ENCODE measurements around the gene CHST15.
A peak's percentile ranks its signal among the peaks of the same experiment; 100 is the strongest.
"Not testable (repeated sequence)": the region's sequence is repeated elsewhere in the genome, so short reads cannot be mapped to it uniquely, and the experiment has no call there.

The CHST15 gene

DNA sequence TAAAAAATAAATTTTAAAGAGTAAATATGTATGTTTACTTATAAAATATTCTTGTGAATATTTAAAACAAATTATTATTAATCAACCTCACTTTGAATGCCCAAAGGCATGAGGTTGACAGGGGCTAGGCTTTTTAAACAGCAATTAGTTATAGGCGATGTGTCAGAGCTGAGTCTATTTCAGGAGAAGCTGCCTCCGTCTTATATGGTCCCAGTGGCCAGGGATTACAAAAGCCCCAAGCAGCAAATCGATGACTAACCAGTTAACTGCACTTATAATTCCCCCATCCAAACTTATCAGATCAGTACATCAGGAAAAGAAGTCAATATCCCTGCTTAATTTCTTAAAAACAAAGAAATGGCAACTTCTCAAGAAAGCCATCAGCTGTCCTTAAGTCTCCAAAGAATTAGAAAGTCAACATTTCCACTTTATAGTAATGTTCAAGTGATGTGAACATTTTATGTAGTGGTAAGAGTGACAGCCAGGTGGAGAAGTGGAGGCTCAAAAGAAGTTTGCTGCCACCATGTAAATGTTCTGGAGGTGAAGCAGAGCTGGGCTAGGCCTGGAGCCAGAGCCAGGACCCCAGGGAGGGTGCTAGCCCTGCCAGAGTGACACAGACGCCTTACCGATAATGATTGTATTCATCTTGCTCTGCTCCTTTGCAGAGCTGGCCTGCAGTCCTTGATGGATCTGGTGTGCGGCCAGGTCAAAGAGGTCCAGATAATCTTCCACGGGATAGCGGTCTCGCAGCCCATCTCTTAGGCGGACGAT, 51.5 kb downstream of the CHST15 start:
- Mint-ChIP-seq H3K9me3 (peaks cover 0 to 23% of the 10 kb centered on the region in 2 donors), H3K4me1 (peaks cover 18% of the 10 kb centered on the region)
- no peak for DNase-seq

DNA sequence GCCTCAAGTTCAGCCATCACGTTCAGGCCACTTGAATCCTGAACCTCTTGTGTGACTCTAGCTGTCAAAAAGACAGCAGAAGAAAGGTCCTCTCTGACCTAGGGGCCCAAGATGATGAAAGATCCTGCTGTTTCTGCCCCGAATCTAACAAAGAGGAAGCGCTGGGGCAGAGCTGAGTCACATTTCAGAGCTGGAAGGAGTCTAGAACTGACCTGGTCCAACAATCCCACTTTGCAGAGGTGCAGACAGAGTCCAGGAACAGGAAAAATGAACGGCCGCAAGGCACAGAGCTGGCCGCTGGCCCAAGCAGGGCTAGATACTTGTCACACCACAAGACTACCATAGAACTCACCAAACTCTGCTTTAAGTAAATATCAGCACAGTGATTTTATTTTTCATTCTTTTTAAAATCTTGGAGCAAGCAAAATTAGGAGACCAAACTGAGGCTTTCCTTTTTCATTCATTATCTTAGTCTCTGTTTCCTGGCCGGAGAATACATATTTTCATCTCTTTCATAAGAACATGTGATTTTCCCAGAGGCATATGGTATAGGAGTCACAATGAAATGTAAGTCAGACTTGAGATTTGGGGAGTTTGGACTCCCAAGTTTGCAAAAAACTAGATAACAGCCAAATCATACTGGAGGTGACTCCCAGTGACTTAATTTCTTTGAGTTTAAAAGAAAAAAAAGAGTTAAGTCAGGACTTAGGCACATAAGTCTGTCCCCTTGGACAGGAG, 52.8 kb downstream of the CHST15 start:
- H3K4me1 Mint-ChIP-seq: peaks cover 26% of the 10 kb centered on the region
- ATAC-seq: no peak
- H3K27me3 Mint-ChIP-seq: peaks cover 30% of the 10 kb centered on the region
- peaks cover 0 to 13% of the 10 kb centered on the region in 2 donors for H3K9me3 Mint-ChIP-seq
- no peak overlapping the region for H3K27ac Mint-ChIP-seq
- no peak for DNase-seq
- H3K4me3 Mint-ChIP-seq: no peak overlapping the region

More for the DNA sequence above, 51.5 kb downstream of the CHST15 start:
- H3K4me3 Mint-ChIP-seq: no peak overlapping the region
- ATAC-seq: no peak
- H3K27ac Mint-ChIP-seq: no peak overlapping the region
- H3K27me3 Mint-ChIP-seq: peaks cover 19% of the 10 kb centered on the region

- Mint-ChIP-seq H3K4me3 (no peak overlapping the region), H3K9me3 (peaks cover 0 to 2% of the 10 kb centered on the region in 2 donors), H3K27ac (no peak overlapping the region), H3K27me3 (peaks cover 34% of the 10 kb centered on the region), H3K4me1 (peaks cover 32% of the 10 kb centered on the region)
- DNase-seq: no peak
- ATAC-seq: no peak
Measured at GRCh38 chr10:124039483-124040013, 53.9 kb downstream of the CHST15 start.

DNA sequence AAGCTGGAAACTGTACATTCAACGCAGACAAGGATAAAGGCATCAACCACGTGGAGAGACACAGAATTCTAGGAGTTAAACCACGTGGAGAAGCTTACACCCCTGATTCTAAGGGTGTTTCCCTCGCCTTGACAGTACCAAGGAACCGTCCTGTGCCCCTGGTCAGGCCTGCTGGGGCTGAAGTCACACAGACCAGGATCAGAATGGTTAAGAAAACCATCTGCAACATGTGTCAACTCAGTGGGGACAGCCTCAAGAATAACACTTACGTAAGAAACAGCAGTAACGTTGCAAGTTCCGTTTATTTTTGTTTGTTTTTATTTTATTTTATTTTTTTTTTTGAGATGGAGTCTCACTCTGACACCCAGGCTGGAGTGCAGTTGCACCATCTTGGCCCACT, 55.6 kb downstream of the CHST15 start:
- Mint-ChIP-seq H3K27me3 (peaks cover 24% of the 10 kb centered on the region), H3K9me3 (no peaks in the 10 kb centered on the region), H3K4me1 (peaks cover 23% of the 10 kb centered on the region), H3K4me3 (no peak overlapping the region), H3K27ac (no peak overlapping the region)
- ATAC-seq (no peak), DNase-seq (no peak)

- H3K27ac Mint-ChIP-seq: no peak overlapping the region
- H3K4me1 Mint-ChIP-seq: peaks cover 18% of the 10 kb centered on the region
- DNase-seq (no peak), ATAC-seq (no peak)
- no peak overlapping the region for H3K4me3 Mint-ChIP-seq
- peaks cover 19% of the 10 kb centered on the region for H3K27me3 Mint-ChIP-seq
- H3K9me3 Mint-ChIP-seq: no peaks in the 10 kb centered on the region
Measured at GRCh38 chr10:124037286-124037685, 56.1 kb downstream of the CHST15 start.

DNA sequence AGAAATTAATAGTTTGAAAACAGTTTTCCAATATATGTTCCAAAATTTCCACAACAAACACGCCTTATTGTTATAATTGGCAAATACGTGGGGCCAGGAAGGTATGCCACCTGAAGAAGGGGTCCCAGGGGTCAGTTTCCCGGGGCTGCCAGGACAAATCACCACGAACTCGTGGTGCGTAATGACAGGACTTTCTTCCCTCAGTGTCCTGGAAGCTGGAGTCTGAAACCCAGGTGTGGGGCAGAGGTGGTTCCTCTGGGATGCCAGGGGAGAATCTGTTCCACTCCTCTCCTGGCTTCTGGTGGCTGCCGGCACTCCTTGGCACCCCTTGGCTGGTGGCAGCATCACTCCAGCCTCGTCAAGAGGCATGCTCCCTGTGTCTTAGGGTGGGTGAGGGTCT, 56.7 kb downstream of the CHST15 start:
- H3K9me3 Mint-ChIP-seq: no peaks in the 10 kb centered on the region
- peaks cover 15% of the 10 kb centered on the region for H3K27me3 Mint-ChIP-seq
- DNase-seq: no peak
- H3K4me1 Mint-ChIP-seq: peaks cover 15% of the 10 kb centered on the region
- no peak for ATAC-seq
- no peak overlapping the region for H3K4me3 Mint-ChIP-seq
- H3K27ac Mint-ChIP-seq: no peak overlapping the region

DNA sequence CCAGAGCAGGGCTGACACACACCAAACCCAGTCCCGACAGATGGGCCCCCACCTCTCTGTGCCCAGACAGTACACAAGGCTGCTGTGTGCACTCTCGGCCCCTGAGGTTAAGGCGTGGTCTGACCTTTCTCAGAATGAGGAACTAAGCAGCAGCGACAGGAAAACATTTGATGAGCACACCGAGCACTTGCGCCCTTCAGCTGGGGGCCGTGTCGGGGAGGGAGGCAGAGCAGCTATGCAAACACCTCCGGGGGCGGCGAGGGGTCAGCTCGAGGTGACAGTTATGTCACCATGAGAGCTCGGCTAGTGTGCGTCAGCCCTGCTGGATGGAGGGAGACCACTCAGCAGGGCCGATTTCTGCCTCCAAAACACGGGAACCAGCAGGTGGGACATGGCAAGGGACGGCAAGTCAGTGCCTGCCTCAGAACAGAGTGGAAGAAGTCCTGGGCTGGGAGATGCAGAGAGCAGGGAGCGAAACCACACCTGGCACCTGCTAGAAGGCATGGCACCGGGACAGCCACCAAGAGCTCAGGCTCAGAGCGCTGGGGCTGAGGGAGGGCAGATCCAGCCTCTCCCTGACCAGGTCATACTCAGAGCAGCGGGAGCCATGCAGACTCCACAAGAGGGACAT, 57.4 kb downstream of the CHST15 start:
- Mint-ChIP-seq H3K27me3 (peaks cover 15% of the 10 kb centered on the region), H3K27ac (no peak overlapping the region), H3K9me3 (no peaks in the 10 kb centered on the region), H3K4me1 (peaks cover 15% of the 10 kb centered on the region), H3K4me3 (peak overlapping the region in 1 of 2 donors; percentile 73)
- ATAC-seq (peak; percentile 86), DNase-seq (peak; percentile 30 to 35)

GRCh38 chr10:124035306-124035927, 58.0 kb downstream of the CHST15 start:
- ATAC-seq (no peak), DNase-seq (no peak)
- Mint-ChIP-seq H3K27me3 (peaks cover 15% of the 10 kb centered on the region), H3K4me3 (peak overlapping the region in 1 of 2 donors; percentile 73), H3K9me3 (no peaks in the 10 kb centered on the region), H3K27ac (no peak overlapping the region), H3K4me1 (peaks cover 15% of the 10 kb centered on the region)

DNA sequence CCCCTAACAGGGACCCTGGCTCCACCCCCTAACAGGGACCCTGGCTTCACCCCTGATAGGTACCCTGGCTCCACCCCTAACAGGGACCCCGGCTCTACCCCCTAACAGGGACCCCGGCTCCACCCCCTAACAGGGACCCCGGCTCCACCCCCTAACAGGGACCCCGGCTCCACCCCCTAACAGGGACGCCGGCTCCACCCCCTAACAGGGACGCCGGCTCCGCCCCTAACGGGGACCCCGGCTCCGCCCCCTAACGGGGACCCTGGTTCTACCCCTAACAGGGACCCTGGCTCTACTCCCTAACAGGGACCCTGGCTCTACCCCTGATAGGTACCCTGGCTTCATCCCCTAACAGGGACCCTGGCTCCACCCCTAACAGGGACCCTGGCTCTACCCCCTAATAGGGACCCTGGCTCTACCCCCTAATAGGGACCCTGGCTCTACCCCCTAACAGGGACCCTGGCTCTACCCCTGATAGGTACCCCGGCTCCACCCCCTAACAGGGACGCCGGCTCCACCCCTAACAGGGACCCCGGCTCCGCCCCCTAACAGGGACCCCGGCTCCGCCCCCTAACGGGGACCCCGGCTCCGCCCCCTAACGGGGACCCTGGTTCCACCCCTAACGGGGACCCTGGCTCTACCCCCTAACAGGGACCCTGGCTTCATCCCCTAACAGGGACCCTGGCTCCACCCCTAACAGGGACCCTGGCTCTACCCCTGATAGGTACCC, 58.7 kb downstream of the CHST15 start:
- Mint-ChIP-seq H3K4me1 (peaks cover 15% of the 10 kb centered on the region), H3K27me3 (peaks cover 15% of the 10 kb centered on the region)
- not testable (repeated sequence) for H3K4me3 Mint-ChIP-seq, H3K27ac Mint-ChIP-seq, ATAC-seq, H3K9me3 Mint-ChIP-seq, DNase-seq

GRCh38 chr10:124033887-124034218, 59.5 kb downstream of the CHST15 start:
- H3K27ac Mint-ChIP-seq: no peak overlapping the region
- no peak for DNase-seq

DNA sequence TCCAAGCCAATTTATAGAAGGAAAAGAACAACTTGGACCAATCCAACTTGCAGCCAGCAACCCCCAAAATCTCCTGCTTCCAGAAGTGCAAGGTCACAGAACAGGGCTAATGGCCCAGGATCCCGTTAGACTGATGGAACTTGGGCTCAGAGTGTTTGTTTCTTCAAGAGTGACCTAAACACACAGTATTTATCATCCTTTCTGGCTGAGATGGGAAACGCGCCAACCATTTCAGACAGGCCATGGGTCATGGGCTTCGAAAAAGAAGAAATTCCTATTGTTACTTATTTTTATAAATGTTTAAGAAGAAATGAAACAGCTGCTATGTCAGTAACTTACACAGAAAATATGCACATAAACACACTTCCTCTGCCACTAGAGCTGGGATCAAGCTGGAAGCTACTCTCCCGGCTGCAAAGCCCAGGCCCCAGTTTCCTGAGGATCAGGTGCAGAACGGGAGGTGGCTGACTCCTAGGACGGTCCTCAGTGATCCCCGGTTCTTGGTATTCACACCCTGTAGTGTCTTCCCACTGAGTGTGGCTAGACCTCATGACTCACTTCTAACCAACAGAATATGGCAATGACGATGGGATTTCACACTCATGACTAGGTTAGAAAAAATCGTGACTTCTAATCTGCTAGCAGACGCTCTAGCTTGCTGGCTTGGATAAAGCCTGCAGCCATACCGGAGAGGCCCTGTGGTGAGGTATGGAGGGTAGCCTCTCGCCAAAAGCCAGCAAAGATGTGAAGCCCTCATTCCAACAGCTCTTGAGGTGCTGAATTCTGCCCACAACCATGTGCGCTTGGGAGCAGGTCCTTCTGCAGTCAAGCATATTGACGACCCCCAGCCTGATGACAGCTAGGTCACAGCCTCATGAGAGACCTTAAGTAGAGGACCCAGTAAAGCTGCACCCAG, 60.2 kb downstream of the CHST15 start:
- H3K4me1 Mint-ChIP-seq: peaks cover 15% of the 10 kb centered on the region
- DNase-seq (no peak), ATAC-seq (no peak)
- peaks cover 15% of the 10 kb centered on the region for H3K27me3 Mint-ChIP-seq
- H3K4me3 Mint-ChIP-seq: no peak overlapping the region
- H3K27ac Mint-ChIP-seq: no peak overlapping the region
- H3K9me3 Mint-ChIP-seq: no peaks in the 10 kb centered on the region

More at GRCh38 chr10:124033887-124034218, 59.5 kb downstream of the CHST15 start:
- H3K4me3 Mint-ChIP-seq: no peak overlapping the region
- peaks cover 15% of the 10 kb centered on the region for H3K27me3 Mint-ChIP-seq
- peaks cover 15% of the 10 kb centered on the region for H3K4me1 Mint-ChIP-seq
- no peaks in the 10 kb centered on the region for H3K9me3 Mint-ChIP-seq
- no peak for ATAC-seq

- peaks cover 15% of the 10 kb centered on the region for H3K4me1 Mint-ChIP-seq
- H3K9me3 Mint-ChIP-seq: no peaks in the 10 kb centered on the region
- ATAC-seq (no peak), DNase-seq (no peak)
- no peak overlapping the region for H3K4me3 Mint-ChIP-seq
- peaks cover 15% of the 10 kb centered on the region for H3K27me3 Mint-ChIP-seq
- H3K27ac Mint-ChIP-seq: no peak overlapping the region
Measured at GRCh38 chr10:124032087-124032935, 61.1 kb downstream of the CHST15 start.

- Mint-ChIP-seq H3K27ac (no peak overlapping the region), H3K27me3 (peaks cover 4% of the 10 kb centered on the region), H3K9me3 (no peaks in the 10 kb centered on the region), H3K4me1 (peaks cover 7% of the 10 kb centered on the region), H3K4me3 (no peak overlapping the region)
- ATAC-seq: no peak
- DNase-seq: no peak
Measured at GRCh38 chr10:124030492-124031110, 62.8 kb downstream of the CHST15 start.

All from stimulated activated naive CD8-positive, alpha-beta T cell treated with anti-CD3 and anti-CD28 coated beads, Interleukin-15, amount 100 ng/mL, for 72 hours (primary cell).